A172 (cell line): ENCODE results near the gene DOCK1. TPM values are rescaled to one million over a fixed set of nuclear protein-coding genes. Genes with fewer than 3 reads are reported as not detected.
A peak's percentile ranks its signal among the peaks of the same experiment; 100 is the strongest.

ENCODE experiments used
- DNase-seq: peaks from one replicate; pipeline ENCODE4 v3.0.0-alpha.2; 2015; ENCODE audit warnings: low spot score
- total RNA-seq: library from RNA; depleted of rRNA; stranded (reverse); fragments of >200 nt; shearing (Covaris generic); gene quantifications from 2 replicates; pipeline ENCODE4 v1.2.3, GENCODE V29; 2014

DOCK1 gene
- total RNA-seq, 1 experiment from 2014 or later: 29.8 TPM

GRCh38 chr10:127036987-127037386 lies 131.8 kb downstream of the DOCK1 start:
- DNase-seq: no peak

DNA sequence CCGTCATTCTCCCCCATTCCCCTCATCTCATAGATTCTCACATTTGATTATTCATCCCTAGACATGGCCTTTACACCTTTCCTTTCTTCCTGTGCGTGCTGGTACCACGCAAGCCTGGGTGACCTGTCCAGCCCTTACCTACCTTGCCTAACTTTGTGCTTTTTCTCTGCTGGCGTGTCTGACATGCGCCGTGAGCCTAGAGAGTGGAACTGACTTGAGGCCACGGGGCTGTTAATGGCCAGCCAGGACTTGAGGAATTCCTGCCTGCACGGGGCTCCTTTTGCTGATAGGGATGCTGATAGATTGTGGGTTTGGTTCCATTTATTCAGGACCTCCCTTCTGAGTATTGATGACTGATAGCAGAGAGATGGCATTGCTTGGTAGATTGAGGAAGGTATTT lies 134.2 kb downstream of the DOCK1 start:
- no peak for DNase-seq

DNA sequence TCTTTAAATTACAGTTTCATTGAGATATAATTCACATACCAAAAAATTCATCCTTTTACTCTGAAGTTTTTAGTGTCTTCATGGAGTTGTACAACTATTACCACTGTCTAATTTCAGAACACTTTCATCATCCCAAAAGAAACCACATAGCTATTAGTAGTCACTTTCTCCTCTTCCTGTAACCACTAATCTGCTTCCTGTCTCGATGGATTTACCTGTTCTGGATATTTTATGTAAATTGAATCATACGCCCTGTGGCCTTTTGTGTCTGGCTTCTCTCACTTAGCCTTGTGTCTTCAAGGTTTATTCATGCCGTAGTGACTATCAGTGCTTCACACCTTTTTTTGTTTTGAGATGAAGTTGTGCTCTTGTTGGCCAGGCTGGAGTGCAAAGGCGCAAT lies 135.5 kb downstream of the DOCK1 start:
- DNase-seq: no peak

GRCh38 chr10:127041552-127041951 lies 136.3 kb downstream of the DOCK1 start:
- DNase-seq: peak; percentile 25

GRCh38 chr10:127043301-127043700 lies 138.1 kb downstream of the DOCK1 start:
- no peak for DNase-seq

DNA sequence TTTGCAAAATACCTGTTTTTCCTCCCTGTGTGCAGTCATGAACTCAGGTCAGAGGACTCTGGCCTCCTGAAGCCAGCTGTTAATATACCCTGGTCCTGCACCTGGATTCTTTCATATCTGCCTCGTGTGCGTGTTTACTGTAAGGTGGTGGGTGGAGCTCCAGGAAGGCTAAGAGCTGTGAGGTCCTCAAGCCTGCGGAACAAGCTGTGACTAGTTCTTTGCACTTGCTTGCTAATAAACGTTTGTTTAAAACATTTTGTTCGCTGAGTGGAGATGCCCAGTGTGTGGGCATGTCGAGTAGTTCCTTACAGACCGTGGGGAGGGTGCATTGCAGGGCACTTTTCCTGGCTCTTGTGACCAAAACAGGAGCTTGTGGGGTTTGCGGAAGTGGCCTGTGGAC lies 139.0 kb downstream of the DOCK1 start:
- DNase-seq: no peak

DNA sequence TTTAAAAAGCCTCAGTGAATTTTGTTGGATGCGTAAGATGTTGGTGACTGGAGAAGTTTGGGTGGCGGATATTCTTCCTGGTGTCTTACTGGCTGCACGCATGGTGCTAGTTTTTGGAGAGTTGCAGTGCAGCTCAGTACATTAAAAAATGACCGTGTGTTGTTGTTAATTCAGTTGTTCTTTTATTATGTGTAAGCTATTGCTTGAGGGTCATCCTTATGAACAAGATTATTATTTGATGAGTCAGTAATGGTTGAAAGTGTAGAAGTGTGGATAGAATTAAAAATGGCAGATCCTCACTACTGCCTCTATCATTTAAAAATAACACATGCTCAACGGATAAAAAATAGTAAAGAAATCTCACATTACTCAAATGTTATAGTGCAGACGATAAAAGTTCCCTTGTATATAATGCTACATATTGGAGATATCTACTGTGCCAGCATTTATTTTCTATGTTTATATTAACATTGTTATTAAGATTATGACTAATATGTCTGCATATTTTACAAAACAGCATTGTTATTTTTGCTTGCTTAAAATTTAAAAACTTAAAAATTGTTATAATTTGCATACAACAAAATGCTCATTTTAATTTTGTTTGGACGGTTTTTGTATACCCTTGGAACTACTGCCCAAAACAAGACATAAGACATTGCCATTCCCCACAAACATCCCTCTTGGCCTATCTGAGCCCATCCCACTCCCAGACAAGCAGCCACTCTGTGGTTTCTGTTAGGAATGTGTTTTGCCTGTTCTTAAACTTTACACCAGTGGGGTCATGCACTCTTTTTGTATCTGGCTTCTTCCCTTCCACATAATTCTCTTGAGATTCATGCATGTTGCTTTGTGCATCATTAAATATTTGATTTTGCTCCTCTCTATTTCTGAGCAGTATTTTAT lies 142.0 kb downstream of the DOCK1 start:
- DNase-seq: no peak

DNA sequence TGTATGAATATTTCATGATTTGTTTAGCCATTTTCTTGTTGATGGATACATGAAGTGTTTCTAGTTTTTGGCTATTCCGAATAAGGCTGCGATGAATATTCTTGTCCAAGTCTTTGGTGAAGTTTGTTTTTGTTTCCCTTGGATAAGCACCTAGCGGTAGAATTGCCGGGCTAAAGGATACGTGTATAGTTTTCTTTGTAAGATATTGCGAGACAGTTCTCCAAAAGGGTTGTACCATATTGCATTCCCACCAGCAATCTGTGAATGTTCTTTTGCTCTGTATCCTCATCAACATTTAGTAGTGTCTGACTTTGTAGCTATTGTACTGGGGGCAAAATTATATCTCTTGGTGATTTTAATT lies 142.6 kb downstream of the DOCK1 start:
- no peak for DNase-seq

DNA sequence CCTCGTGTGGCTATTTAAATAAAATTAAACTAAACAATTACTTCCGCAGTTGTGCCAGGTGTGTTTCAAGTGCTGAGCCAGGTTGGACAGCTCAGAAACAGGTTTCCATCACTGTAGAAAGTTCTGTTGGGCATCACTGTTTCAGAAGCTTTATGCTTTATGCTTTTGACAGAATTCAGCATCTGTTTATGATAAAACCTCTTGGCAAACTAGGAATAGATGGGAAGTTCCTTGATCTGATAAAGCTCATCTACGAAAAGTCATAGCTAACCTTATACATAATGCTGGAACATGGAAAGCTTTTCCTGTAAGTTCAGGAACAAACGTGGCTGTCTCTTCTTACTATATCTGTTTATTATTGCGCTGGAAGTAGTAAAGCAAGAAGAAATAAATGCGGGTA lies 143.4 kb downstream of the DOCK1 start:
- DNase-seq: no peak

DNA sequence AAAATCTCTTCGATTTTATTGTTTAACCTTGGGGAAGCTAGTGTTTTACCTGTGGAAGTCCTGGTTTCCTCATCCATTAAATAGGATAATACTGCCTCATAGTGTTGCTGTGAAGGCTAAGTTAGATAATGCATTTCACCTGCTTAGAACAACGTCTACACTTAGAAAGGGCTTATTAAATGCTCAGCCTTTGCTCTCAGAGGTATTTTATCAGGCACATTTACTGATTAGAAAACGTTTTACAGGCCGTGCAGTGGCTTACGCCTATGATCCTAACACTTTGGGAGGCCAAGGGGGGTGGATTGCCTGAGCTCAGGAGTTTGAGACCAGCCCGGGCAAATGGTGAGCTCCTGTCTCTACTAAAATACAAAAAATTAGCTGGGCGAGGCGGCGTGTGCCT lies 146.8 kb downstream of the DOCK1 start:
- no peak for DNase-seq

- DNase-seq: no peak
Measured at GRCh38 chr10:127055263-127055662, 150.0 kb downstream of the DOCK1 start.

- no peak for DNase-seq
Measured at GRCh38 chr10:127059314-127059713, 154.1 kb downstream of the DOCK1 start.

DNA sequence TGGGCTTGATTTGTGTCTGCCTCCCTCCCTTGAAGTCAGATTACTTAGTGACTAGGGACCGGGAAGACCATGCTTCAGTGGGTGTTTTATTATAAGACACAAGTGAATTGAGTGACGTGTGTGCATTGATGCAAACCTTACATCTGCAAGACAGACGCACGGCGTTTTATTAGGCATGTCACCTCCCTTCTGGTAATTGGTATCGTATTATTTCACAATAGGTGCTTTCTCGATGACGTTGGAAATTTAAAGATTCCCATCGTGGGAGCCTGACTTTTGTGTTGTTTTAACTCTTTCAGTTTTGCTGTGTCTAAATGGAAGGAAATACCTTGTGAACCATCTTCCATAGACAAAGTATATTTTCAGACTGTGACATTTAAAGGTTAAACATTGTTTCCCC lies 158.5 kb downstream of the DOCK1 start:
- DNase-seq: no peak

GRCh38 chr10:127064474-127064873 lies 159.2 kb downstream of the DOCK1 start:
- no peak for DNase-seq

DNA sequence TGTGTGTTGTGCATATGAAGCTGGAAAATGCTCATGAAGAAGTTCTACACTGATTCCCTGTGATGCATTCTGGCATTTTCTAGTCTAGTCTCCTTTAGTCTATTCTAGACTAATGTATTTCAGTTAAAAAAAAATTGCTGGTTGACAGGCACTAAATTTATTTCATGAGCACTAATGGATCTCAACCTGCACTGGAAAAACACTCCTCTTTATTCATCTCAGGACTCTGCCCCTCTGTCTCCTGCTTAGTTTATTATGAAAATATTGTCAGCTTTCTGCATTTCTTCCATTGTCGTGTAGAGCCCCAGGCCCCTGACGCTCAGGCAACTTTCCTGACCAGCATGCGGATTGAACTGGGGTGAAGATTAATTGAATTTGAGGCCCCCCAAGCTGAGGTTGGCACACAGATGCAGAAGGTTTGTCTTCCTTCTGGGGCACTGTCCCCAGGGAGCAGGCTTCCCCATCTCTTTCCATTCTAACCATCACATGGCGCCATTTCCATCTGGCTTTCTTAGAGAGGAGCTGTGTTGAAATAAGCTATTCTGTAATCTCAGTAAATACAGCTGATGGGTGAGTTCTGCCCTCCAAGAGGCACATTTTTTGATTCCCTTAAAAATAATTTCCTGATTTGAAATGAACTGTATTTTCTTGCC lies 162.4 kb downstream of the DOCK1 start:
- DNase-seq: no peak

- no peak for DNase-seq
Measured at GRCh38 chr10:127068485-127068884, 163.3 kb downstream of the DOCK1 start.

DNA sequence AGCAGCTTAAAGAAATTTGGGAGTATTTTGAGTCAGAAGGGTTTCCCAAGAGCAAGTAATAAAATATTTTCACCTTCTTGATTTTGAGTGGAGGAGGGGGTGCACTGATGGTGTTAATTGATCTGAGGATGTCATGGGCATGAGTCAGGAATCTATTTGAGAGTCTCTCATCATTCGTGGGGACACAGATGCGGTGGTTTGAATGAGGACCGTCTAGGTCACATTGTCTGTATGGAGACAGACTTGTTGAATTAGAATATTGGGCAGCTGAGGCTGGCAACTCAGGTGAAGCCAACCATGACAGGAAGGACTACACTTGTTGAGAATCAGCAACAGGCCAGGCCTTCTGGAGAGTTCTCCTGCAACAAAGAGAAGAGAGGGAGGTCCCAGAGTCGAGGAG lies 164.2 kb downstream of the DOCK1 start:
- no peak for DNase-seq

DNA sequence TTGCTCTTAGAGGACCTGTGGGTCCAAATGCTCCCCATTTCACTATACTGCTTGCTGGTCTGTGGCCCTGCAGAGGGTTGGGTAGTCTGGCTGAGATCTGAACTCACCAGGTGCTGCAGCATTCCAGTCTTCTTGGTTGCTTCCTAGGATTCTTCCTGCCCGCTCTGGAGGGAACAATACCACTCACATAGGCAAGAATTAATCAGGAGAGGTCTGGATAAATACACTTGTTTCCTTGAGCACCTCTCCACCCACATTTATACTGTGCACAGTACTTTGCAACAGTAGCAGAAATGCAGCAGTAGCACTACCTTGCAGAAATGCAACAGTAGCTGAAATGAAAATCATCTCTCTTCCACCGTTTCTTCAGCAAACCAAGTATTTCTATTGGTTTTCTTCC lies 165.9 kb downstream of the DOCK1 start:
- DNase-seq: no peak

- DNase-seq: no peak
Measured at GRCh38 chr10:127073666-127074065, 168.4 kb downstream of the DOCK1 start.

DNA sequence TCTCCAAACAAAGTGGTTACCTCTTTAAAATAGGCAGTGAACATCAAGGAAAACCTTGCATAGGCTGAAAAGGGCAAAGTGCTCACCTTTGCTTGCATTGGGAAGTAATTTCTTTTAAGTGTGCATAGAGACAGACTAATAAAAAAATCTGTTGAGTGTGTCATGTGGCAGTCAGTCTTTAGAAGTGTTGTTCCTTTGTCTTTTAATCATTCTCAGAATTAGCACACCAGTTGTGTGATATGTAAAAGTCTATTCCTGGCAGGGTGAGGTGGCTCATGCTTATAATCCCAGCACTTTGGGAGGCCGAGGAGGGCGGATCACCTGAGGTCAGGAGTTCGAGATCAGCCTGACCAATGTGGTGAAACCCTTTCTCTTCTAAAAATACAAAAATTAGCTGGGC lies 174.2 kb downstream of the DOCK1 start:
- no peak for DNase-seq

DNA sequence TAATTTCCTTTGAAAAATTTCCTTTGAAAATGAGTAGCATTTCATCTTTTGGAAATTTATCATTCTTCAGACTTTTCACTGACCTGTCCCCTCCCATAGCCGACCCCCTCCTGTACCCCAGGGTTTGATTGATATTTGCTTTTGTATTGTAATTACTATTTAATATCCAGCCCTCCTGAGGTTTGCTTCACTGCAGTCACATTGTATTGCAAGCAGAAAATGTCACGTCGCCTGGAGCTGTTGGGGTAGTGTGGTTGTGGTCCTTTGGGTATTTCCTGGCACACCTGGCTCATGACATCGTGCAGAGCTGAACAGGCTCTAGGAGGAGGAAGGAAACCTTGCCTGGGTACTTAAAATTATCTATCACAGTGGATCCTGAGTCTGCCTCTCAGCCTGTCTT lies 175.1 kb downstream of the DOCK1 start:
- DNase-seq: no peak

- no peak for DNase-seq
Measured at GRCh38 chr10:127081851-127082345, 176.7 kb downstream of the DOCK1 start.

GRCh38 chr10:127082651-127083050 lies 177.4 kb downstream of the DOCK1 start:
- DNase-seq: no peak
